Muscle layer of duodenum (tissue), 2 donors: ENCODE data around the gene MSRB1.

Experiments
- H3K27ac ChIP-seq: one replicate; pipeline ENCODE4 v1.7.0; 2013; ENCODE audit warnings: mild to moderate bottlenecking, low read length
- H3K27me3 ChIP-seq: one replicate; pipeline ENCODE4 v1.7.0; 2013; ENCODE audit warnings: low read depth, mild to moderate bottlenecking, control low read depth, low read length
- H3K36me3 ChIP-seq, 2 donors: one replicate each; pipeline ENCODE4 v1.7.0; 2013; ENCODE audit warnings: low read length in 2 of 2, control low read depth in 1 of 2, mild to moderate bottlenecking in 1 of 2; ENCODE audit not compliant: insufficient read depth in 2 of 2, control insufficient read depth in 1 of 2
- H3K4me1 ChIP-seq, 2 donors: one replicate each; pipeline ENCODE4 v1.7.0; 2013; ENCODE audit warnings: low read length in 2 of 2, mild to moderate bottlenecking in 2 of 2, control low read depth in 1 of 2, moderate library complexity in 1 of 2; ENCODE audit not compliant: insufficient read depth in 2 of 2, control insufficient read depth in 1 of 2
- H3K4me3 ChIP-seq, 2 donors: one replicate each; pipeline ENCODE4 v1.7.0; 2013; ENCODE audit warnings: low read length in 2 of 2, low read depth in 1 of 2, mild to moderate bottlenecking in 1 of 2
- H3K9me3 ChIP-seq, 2 donors: one replicate each; pipeline ENCODE4 v1.7.0; 2013; ENCODE audit warnings: low read length in 2 of 2, control low read depth in 1 of 2, mild to moderate bottlenecking in 1 of 2; ENCODE audit not compliant: control insufficient read depth in 1 of 2
- donor health status: healthy.

The MSRB1 gene

DNA sequence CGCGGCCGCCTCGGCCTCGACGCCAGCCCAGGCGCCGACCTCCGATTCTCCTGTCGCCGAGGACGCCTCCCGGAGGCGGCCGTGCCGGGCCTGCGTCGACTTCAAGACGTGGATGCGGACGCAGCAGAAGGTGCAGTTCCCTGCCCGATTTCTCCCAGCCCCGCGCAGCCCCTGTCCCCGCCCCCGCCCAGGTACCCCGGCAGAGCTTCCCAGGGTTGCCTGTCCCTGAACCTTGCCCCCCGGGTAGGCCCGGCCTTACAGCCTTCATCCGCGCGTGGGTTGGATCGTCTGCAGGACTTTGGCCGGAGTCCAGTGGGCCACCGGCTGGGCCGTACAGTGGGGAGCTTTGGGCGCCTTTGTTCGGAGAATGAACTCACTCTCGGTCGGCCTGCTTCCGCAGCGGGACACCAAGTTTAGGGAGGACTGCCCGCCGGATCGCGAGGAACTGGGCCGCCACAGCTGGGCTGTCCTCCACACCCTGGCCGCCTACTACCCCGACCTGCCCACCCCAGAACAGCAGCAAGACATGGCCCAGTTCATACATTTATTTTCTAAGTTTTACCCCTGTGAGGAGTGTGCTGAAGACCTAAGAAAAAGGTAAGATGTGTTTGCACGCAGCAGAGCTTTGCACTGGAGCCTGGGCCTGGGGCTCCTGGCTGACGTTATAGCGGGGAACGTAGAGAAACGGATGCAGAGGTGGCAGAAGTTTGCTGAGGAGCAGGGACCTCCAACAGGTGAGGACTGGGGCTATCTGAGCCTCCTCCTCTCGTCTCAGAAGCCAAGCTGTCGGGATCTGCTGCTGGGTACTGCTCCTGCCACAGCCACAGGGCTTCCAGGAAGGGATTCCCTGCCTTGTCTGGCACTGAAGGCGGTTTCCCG lies 41.6 kb upstream of the MSRB1 start:
- Histone ChIP-seq H3K4me3 (peak overlapping the region; percentile 68 to 83), H3K36me3 (peaks cover 6 to 21% of the 10 kb centered on the region in 2 donors), H3K4me1 (peaks cover 15 to 23% of the 10 kb centered on the region in 2 donors), H3K27me3 (peaks cover 40% of the 10 kb centered on the region), H3K9me3 (no peaks in the 10 kb centered on the region), H3K27ac (peak overlapping the region; percentile 84)

GRCh38 chr16:1983544-1984346 lies 40.7 kb upstream of the MSRB1 start, which contains the start of gene GFER:
GFER (plus strand) TSS chr16:1984193; CDS start chr16:1984219, 26 bp downstream.
- Histone ChIP-seq H3K36me3 (peaks cover 6 to 24% of the 10 kb centered on the region in 2 donors), H3K27ac (peak within 1 kb of the TSS; percentile 84), H3K27me3 (peaks cover 32% of the 10 kb centered on the region), H3K4me3 (peak within 1 kb of the TSS; percentile 68 to 83), H3K9me3 (no peaks in the 10 kb centered on the region), H3K4me1 (peaks cover 15 to 25% of the 10 kb centered on the region in 2 donors)

DNA sequence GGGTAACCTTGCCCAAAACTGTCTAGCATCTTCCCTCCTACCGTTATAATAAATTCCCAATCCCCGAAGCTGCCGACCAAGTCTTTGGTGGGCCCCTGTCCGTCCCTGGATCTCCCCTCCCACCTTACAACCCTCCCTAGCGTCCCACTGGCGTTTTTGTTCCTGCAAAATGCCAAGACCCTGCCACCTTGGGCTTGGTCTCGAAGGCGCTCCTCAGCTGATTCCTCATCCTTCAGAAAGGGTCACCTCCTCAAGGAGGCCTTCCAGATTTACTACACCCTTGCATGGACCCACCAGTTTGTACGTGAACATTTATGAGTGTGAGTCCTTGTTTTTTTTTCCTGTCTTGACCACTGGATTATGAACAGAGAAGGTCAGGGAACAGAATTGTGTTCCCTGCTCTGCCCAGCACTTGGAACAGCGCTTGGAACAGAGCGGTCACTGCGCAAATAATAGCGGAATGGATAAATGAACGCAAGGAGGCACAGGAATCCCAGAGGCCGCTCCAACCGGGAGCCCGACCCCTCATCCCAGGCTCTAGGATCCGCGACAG lies 40.1 kb upstream of the MSRB1 start:
- Histone ChIP-seq H3K9me3 (no peaks in the 10 kb centered on the region), H3K27me3 (peaks cover 28% of the 10 kb centered on the region), H3K4me1 (peaks cover 15 to 25% of the 10 kb centered on the region in 2 donors), H3K36me3 (peaks cover 9 to 31% of the 10 kb centered on the region in 2 donors), H3K4me3 (peak overlapping the region; percentile 33 to 83), H3K27ac (no peak overlapping the region)

DNA sequence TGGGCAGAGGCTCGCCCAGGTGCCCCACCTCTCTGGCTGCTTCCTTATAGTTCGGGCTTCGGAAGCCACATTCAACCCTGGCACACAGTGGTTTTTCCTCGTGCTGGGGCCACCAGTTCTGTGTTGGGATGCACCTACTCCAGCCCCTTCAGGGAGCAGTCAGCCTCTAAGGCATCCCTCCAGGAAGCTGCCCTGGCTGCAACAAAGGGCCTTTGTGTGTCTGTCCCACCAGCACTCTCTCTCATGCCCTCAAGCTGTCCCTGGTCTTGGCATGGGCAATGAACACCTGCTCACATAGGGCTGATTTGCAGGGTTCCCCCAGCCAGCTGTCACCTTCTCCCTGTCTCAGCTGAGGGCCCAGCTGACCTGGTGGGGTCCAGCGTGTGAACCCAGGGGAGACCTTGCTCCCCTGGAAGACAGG lies 39.0 kb upstream of the MSRB1 start:
- Histone ChIP-seq H3K4me1 (peaks cover 15 to 25% of the 10 kb centered on the region in 2 donors), H3K36me3 (peaks cover 18 to 38% of the 10 kb centered on the region in 2 donors), H3K9me3 (no peaks in the 10 kb centered on the region), H3K27ac (no peak overlapping the region), H3K4me3 (no peak overlapping the region), H3K27me3 (peaks cover 28% of the 10 kb centered on the region)

- peaks cover 15 to 25% of the 10 kb centered on the region in 2 donors for H3K4me1 ChIP-seq
- H3K4me3 ChIP-seq = no peak within 1 kb of the TSS
- peak within 1 kb of the TSS; percentile 23 for H3K27ac ChIP-seq
Measured at GRCh38 chr16:1981398-1981836, 38.4 kb upstream of the MSRB1 start, which contains the start of gene NOXO1. NOXO1 (minus strand) TSS chr16:1981469; CDS start chr16:1981179, 290 bp downstream.

GRCh38 chr16:1980770-1981087 lies 37.7 kb upstream of the MSRB1 start:
- Histone ChIP-seq H3K27ac (no peak overlapping the region), H3K27me3 (peaks cover 28% of the 10 kb centered on the region), H3K36me3 (peaks cover 23 to 38% of the 10 kb centered on the region in 2 donors), H3K4me1 (peaks cover 15 to 25% of the 10 kb centered on the region in 2 donors), H3K4me3 (no peak overlapping the region), H3K9me3 (no peaks in the 10 kb centered on the region)

More at GRCh38 chr16:1981398-1981836, 38.4 kb upstream of the MSRB1 start, which contains the start of gene NOXO1:
- Histone ChIP-seq H3K27me3 (peaks cover 28% of the 10 kb centered on the region), H3K9me3 (no peaks in the 10 kb centered on the region), H3K36me3 (peaks cover 17 to 38% of the 10 kb centered on the region in 2 donors)

DNA sequence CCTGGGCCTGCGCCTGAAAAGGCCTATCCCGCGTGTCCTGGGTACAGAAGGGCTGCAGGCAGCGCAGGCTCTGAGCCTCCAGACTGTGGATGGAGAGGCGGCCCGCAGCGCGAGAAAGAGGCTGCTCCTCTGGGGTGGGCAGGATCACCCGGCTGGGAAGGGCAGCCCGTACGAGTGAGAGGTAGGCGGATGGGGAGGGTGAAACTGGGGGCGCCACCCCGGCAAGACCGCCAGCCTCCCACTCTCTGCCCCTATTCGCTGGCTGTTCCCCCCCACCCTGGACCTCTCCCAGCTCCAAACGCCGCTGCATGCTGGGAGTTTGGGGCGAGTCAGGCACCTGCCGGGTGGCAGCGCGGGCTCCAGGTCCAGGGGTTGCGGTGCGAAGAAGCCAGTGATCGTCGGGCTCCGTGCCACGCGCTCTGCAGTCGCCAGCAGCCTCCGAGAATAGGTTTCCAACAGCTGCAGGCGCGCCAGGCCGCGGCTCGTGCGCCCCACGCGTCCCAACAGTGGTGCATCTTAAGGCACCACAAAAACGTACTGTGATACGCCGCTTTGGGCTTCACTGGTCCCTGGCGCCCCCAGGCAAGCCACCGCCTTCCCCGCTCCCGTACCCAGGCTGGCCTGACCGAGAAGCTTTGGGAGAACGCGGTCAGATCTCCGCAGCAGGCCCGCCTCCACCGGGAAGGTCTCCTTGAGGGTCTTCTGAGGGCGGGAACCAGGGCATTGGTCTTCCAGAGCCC lies 37.2 kb upstream of the MSRB1 start:
- peaks cover 27 to 38% of the 10 kb centered on the region in 2 donors for H3K36me3 ChIP-seq
- peaks cover 28% of the 10 kb centered on the region for H3K27me3 ChIP-seq
- H3K27ac ChIP-seq = no peak overlapping the region
- no peaks in the 10 kb centered on the region for H3K9me3 ChIP-seq
- H3K4me1 ChIP-seq = peaks cover 11 to 20% of the 10 kb centered on the region in 2 donors
- no peak overlapping the region for H3K4me3 ChIP-seq

DNA sequence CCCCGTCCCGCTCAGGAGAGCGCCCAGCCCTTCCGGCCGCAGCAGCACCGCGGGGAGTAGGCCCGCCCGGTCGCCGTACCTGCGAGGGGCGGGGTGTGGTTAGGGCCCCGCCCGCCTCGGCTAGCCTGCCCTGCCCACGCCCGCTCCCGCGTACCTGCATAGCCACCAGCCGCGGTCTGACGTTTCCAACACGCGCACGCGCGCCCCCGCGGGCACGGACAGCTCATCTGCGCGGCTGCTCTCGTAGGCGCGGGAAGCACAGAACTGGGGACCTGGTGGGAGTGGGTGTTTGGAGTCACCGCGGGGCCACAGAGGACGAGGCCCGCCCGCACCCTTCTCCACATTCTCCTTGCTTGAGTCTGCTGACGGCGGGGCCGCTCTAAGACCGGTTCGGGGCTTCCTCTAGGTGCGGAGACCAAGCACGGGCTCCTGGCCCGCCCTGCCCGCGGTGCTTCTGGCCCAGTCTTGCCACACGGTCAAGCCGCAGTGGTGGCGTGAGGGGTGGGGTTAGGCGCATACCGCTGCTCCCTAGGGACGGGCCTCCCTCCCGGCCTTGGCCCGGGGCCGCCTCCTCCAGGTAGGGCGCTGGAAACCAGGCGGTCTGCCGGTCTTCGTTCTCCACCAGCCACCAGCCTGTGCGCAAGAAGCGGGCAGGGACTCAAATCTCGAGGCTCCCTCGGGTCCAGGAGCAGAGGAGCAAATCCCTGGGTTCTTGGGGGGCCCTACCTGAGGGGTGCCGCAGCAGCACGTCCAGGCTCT lies 36.5 kb upstream of the MSRB1 start:
- Histone ChIP-seq H3K27ac (no peak overlapping the region), H3K4me3 (no peak overlapping the region), H3K9me3 (no peaks in the 10 kb centered on the region), H3K27me3 (peaks cover 28% of the 10 kb centered on the region), H3K4me1 (peaks cover 6 to 13% of the 10 kb centered on the region in 2 donors), H3K36me3 (peaks cover 29 to 46% of the 10 kb centered on the region in 2 donors)

DNA sequence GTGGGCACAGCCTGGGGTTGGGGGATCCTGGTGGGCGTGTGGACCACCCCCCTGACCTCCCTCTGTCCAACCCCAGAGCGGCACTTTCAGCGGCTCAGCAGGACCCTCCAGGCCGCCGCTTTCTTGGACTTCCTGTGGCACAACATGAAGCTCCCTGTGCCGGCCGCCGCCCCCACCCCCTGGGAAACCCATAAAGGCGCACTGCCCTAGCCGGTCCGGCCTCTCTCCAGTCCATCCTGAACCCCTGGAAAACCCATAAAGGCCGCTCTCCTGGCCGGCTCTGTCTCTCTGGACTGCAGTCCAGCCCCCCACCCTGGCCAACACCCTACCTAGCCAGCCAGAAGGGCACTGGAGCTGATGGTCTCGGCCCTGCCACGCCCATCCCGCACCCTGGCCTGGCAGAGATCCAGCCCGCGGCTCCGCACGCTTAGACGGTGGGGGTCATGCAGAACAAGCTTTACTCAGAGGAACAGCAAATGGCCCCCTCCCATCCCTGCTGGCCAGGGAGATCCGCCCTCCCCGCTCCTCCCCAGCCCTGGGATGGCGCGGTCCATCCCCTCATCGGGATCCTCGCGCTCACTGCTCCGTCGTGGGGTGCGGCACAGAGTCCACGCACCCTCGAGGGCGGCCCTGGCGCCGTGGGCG lies 35.6 kb upstream of the MSRB1 start:
- H3K27me3 ChIP-seq = peaks cover 28% of the 10 kb centered on the region
- peaks cover 6 to 16% of the 10 kb centered on the region in 2 donors for H3K4me1 ChIP-seq
- H3K9me3 ChIP-seq = no peaks in the 10 kb centered on the region
- no peak overlapping the region for H3K4me3 ChIP-seq
- peaks cover 29 to 51% of the 10 kb centered on the region in 2 donors for H3K36me3 ChIP-seq
- H3K27ac ChIP-seq = no peak overlapping the region
